ENCODE data around the gene SLC4A1AP.
"Not testable (repeated sequence)": the region's sequence is repeated elsewhere in the genome, so short reads cannot be mapped to it uniquely, and the experiment has no call there.

SLC4A1AP gene

GRCh38 chr2:27663285-27664153, at the start of gene SLC4A1AP, which contains the start of gene SUPT7L:
TSS of gene SLC4A1AP (plus strand) at chr2:27663889. CDS start at chr2:27663915, 26 bp downstream.
TSS of gene SUPT7L (minus strand) at chr2:27663614. CDS start at chr2:27662192, 1,422 bp downstream.
- DNase-seq = peak; percentile 59 to 62

- DNase-seq = no peak
Measured at GRCh38 chr2:27613985-27614384, 49.7 kb upstream of the SLC4A1AP start.

- DNase-seq = no peak
Measured at GRCh38 chr2:27615316-27615715, 48.4 kb upstream of the SLC4A1AP start.

- no peak for DNase-seq
Measured at GRCh38 chr2:27621524-27621923, 42.2 kb upstream of the SLC4A1AP start.

GRCh38 chr2:27622921-27623384, 40.7 kb upstream of the SLC4A1AP start:
- DNase-seq = no peak

- no peak for DNase-seq
Measured at GRCh38 chr2:27624943-27625342, 38.7 kb upstream of the SLC4A1AP start.

GRCh38 chr2:27626323-27626722, 37.4 kb upstream of the SLC4A1AP start:
- not testable (repeated sequence) for DNase-seq

GRCh38 chr2:27626921-27627320, 36.8 kb upstream of the SLC4A1AP start:
- not testable (repeated sequence) for DNase-seq

GRCh38 chr2:27627963-27628766, 35.5 kb upstream of the SLC4A1AP start:
- no peak for DNase-seq

- peak; percentile 87 to 96 for DNase-seq
Measured at GRCh38 chr2:27628767-27629709, 34.7 kb upstream of the SLC4A1AP start, which contains the start of the genes CCDC121 and GPN1. TSS of gene CCDC121 (minus strand) at chr2:27629012. CDS start at chr2:27627799, 1,213 bp downstream. TSS of gene GPN1 (plus strand) at chr2:27629050. CDS start at chr2:27629059, 9 bp downstream.

- DNase-seq = not testable (repeated sequence)
Measured at GRCh38 chr2:27630257-27630656, 33.4 kb upstream of the SLC4A1AP start.

GRCh38 chr2:27634291-27634690, 29.4 kb upstream of the SLC4A1AP start:
- DNase-seq = no peak

- DNase-seq = no peak
Measured at GRCh38 chr2:27636766-27637165, 26.9 kb upstream of the SLC4A1AP start.

GRCh38 chr2:27638037-27638637, 25.6 kb upstream of the SLC4A1AP start:
- no peak for DNase-seq

- no peak for DNase-seq
Measured at GRCh38 chr2:27638709-27639108, 25.0 kb upstream of the SLC4A1AP start.

- DNase-seq = no peak
Measured at GRCh38 chr2:27640722-27641245, 22.9 kb upstream of the SLC4A1AP start.

GRCh38 chr2:27645197-27645596, 18.5 kb upstream of the SLC4A1AP start:
- DNase-seq = no peak

- DNase-seq = no peak
Measured at GRCh38 chr2:27647289-27647688, 16.4 kb upstream of the SLC4A1AP start.

- no peak for DNase-seq
Measured at GRCh38 chr2:27647737-27648136, 16.0 kb upstream of the SLC4A1AP start.

- DNase-seq = no peak
Measured at GRCh38 chr2:27651056-27651455, 12.6 kb upstream of the SLC4A1AP start.

- no peak for DNase-seq
Measured at GRCh38 chr2:27652341-27652740, 11.3 kb upstream of the SLC4A1AP start.
